ENCODE results near the gene BCL2L13. TPM values are rescaled to one million over a fixed set of nuclear protein-coding genes. Genes with fewer than 3 reads are reported as not detected.

The BCL2L13 gene
- 10 to 100 TPM; 18.1 to 21.0 TPM for polyA plus RNA-seq

DNA sequence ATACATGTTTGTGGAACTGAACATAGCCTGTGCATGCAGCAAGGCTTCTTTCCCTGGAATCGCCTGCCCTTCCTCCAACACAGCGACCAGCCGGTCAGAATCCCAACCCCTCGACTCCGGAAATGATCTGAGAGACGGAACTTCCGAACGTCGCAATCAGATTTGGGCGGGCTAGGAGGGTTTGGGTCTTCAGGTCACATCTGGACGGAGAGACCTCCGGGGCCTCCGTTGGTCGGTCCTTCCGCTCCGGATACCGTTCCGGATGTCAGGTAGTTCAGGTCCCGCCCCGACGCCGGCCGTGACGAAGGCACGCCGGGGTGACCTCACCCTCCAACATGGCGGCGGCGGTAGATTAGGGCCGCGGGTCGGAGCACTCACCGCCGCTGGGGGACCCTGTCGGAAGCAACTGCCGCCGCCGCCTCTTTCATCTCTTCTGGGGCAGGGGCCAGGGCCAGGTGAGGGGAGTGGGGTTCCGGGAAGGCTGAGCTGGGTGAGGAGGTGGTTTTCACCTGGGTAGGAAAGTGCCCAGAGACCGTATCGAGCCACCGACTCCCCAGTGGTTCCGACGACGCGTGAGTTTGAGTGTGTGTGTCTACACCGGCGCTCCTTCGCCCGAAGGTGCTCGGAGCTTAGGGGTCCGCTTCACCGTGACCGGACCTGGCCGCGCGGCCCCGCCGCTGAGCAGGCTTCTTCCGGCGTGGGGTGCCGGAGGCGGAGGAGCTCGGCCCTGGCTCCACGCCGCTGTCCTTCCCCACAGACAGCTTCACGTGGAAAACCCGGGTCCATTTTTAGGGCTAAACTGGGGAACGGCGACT, at the start of gene BCL2L13:
Gene BCL2L13 (plus strand): TSS at position 326 of the 815 bp plus-strand sequence. CDS start 16,955 bp downstream, outside the sequence.
- no peaks in the 10 kb centered on the region for H3K9me3 ChIP-seq (ENCODE audit: control insufficient read depth in 2 of 2, insufficient read depth in 1 of 2, low read depth in 1 of 2, low read length in 1 of 2)
- peak within 1 kb of the TSS; percentile 72 to 85 for H3K4me3 ChIP-seq (ENCODE audit: low read depth in 1 of 2, low read length in 2 of 2)
- H3K36me3 ChIP-seq (ENCODE audit: control insufficient read depth in 2 of 2, insufficient read depth in 2 of 2, low read length in 1 of 2), result no peaks in the 10 kb centered on the region
- 0% methylated on average over 70 of the region's 70 CpGs for WGBS, 2 donors
- H3K4me1 ChIP-seq (ENCODE audit: control insufficient read depth in 2 of 2, insufficient read depth in 2 of 2, low read length in 1 of 2), result no peaks in the 10 kb centered on the region
- no peaks in the 10 kb centered on the region for H3K27me3 ChIP-seq (ENCODE audit: control insufficient read depth in 1 of 2, insufficient read depth in 2 of 2, low read length in 2 of 2)
- H3K27ac ChIP-seq (ENCODE audit: low read depth in 2 of 2, low read length in 1 of 2), result peak within 1 kb of the TSS; percentile 99

GRCh38 chr22:17589810-17590375, 48.7 kb upstream of the BCL2L13 start:
- Histone ChIP-seq H3K27me3 (ENCODE audit: control insufficient read depth in 1 of 2, insufficient read depth in 2 of 2, low read length in 2 of 2) (no peaks in the 10 kb centered on the region), H3K4me1 (ENCODE audit: control insufficient read depth in 2 of 2, insufficient read depth in 2 of 2, low read length in 1 of 2) (no peaks in the 10 kb centered on the region), H3K36me3 (ENCODE audit: control insufficient read depth in 2 of 2, insufficient read depth in 2 of 2, low read length in 1 of 2) (peaks cover 3 to 19% of the 10 kb centered on the region in 2 donors), H3K27ac (ENCODE audit: low read depth in 2 of 2, low read length in 1 of 2) (no peak overlapping the region), H3K9me3 (ENCODE audit: control insufficient read depth in 2 of 2, insufficient read depth in 1 of 2, low read depth in 1 of 2, low read length in 1 of 2) (no peaks in the 10 kb centered on the region), H3K4me3 (ENCODE audit: low read depth in 1 of 2, low read length in 2 of 2) (no peak overlapping the region)
- WGBS, 2 donors, result 90 to 94% methylated on average over 10 of the region's 10 CpGs

GRCh38 chr22:17590586-17590985, 48.0 kb upstream of the BCL2L13 start:
- Histone ChIP-seq H3K4me3 (ENCODE audit: low read depth in 1 of 2, low read length in 2 of 2) (no peak overlapping the region), H3K36me3 (ENCODE audit: control insufficient read depth in 2 of 2, insufficient read depth in 2 of 2, low read length in 1 of 2) (peaks cover 3 to 19% of the 10 kb centered on the region in 2 donors), H3K27me3 (ENCODE audit: control insufficient read depth in 1 of 2, insufficient read depth in 2 of 2, low read length in 2 of 2) (no peaks in the 10 kb centered on the region), H3K27ac (ENCODE audit: low read depth in 2 of 2, low read length in 1 of 2) (no peak overlapping the region), H3K9me3 (ENCODE audit: control insufficient read depth in 2 of 2, insufficient read depth in 1 of 2, low read depth in 1 of 2, low read length in 1 of 2) (no peaks in the 10 kb centered on the region), H3K4me1 (ENCODE audit: control insufficient read depth in 2 of 2, insufficient read depth in 2 of 2, low read length in 1 of 2) (no peaks in the 10 kb centered on the region)
- 85% methylated on average over 5 of the region's 5 CpGs for WGBS, 2 donors

DNA sequence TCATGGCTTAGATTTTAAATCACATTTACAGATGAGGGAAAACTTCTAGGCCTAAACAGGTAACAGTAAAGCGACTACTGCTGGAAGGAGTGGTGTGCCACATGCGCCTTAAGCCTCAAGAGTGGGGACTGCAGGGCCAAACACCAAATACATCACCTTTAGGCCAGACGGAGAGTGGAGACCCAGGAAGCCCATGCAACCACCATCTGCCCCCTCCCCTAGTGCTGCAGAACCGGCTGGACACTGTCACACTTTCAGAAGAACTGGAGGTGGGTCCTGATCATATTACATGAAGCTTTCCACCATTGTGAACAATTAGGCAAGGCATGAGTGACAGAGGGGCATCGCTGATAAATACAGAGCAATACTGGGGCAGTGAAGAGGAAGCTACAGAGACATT, 46.4 kb upstream of the BCL2L13 start:
- no peak overlapping the region for H3K4me3 ChIP-seq (ENCODE audit: low read depth in 1 of 2, low read length in 2 of 2)
- H3K27me3 ChIP-seq (ENCODE audit: control insufficient read depth in 1 of 2, insufficient read depth in 2 of 2, low read length in 2 of 2), result no peaks in the 10 kb centered on the region
- 85 to 87% methylated on average over 5 of the region's 5 CpGs for WGBS, 2 donors
- peaks cover 3 to 23% of the 10 kb centered on the region in 2 donors for H3K36me3 ChIP-seq (ENCODE audit: control insufficient read depth in 2 of 2, insufficient read depth in 2 of 2, low read length in 1 of 2)
- no peaks in the 10 kb centered on the region for H3K9me3 ChIP-seq (ENCODE audit: control insufficient read depth in 2 of 2, insufficient read depth in 1 of 2, low read depth in 1 of 2, low read length in 1 of 2)
- H3K27ac ChIP-seq (ENCODE audit: low read depth in 2 of 2, low read length in 1 of 2), result no peak overlapping the region
- no peaks in the 10 kb centered on the region for H3K4me1 ChIP-seq (ENCODE audit: control insufficient read depth in 2 of 2, insufficient read depth in 2 of 2, low read length in 1 of 2)

DNA sequence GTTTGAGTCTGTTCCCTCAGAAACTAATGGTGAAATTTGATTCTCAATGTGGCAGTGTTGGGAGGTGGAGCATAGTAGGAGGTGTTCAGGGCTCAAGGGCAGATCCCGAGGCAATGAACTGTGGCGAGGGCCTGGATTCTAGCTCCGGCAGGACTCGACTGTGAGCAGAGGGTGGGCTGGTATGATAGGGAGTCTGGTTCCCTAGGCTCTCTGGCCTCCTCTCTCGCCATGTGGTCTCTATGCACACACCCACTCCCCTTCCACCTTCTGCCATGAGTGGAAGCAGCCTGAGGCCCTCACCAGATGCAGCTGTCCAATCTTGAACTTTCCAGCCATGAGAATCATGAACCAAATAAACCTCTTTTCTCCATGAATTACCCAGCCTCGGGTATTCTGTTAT, 42.3 kb upstream of the BCL2L13 start:
- Histone ChIP-seq H3K4me3 (ENCODE audit: low read depth in 1 of 2, low read length in 2 of 2) (no peak overlapping the region), H3K27ac (ENCODE audit: low read depth in 2 of 2, low read length in 1 of 2) (no peak overlapping the region), H3K4me1 (ENCODE audit: control insufficient read depth in 2 of 2, insufficient read depth in 2 of 2, low read length in 1 of 2) (no peaks in the 10 kb centered on the region), H3K36me3 (ENCODE audit: control insufficient read depth in 2 of 2, insufficient read depth in 2 of 2, low read length in 1 of 2) (peaks cover 8 to 35% of the 10 kb centered on the region in 2 donors), H3K9me3 (ENCODE audit: control insufficient read depth in 2 of 2, insufficient read depth in 1 of 2, low read depth in 1 of 2, low read length in 1 of 2) (no peaks in the 10 kb centered on the region), H3K27me3 (ENCODE audit: control insufficient read depth in 1 of 2, insufficient read depth in 2 of 2, low read length in 2 of 2) (no peaks in the 10 kb centered on the region)
- WGBS, 2 donors, result 97 to 100% methylated on average over 6 of the region's 6 CpGs

- Histone ChIP-seq H3K27ac (ENCODE audit: low read depth in 2 of 2, low read length in 1 of 2) (no peak overlapping the region), H3K4me1 (ENCODE audit: control insufficient read depth in 2 of 2, insufficient read depth in 2 of 2, low read length in 1 of 2) (no peaks in the 10 kb centered on the region), H3K4me3 (ENCODE audit: low read depth in 1 of 2, low read length in 2 of 2) (no peak overlapping the region), H3K27me3 (ENCODE audit: control insufficient read depth in 1 of 2, insufficient read depth in 2 of 2, low read length in 2 of 2) (no peaks in the 10 kb centered on the region), H3K9me3 (ENCODE audit: control insufficient read depth in 2 of 2, insufficient read depth in 1 of 2, low read depth in 1 of 2, low read length in 1 of 2) (no peaks in the 10 kb centered on the region), H3K36me3 (ENCODE audit: control insufficient read depth in 2 of 2, insufficient read depth in 2 of 2, low read length in 1 of 2) (peaks cover 5 to 33% of the 10 kb centered on the region in 2 donors)
- WGBS, 2 donors, result 95 to 96% methylated on average over 2 of the region's 2 CpGs
These were observed 41.3 kb upstream of the BCL2L13 start for GRCh38 chr22:17597217-17597616.

- Histone ChIP-seq H3K27ac (ENCODE audit: low read depth in 2 of 2, low read length in 1 of 2) (no peak overlapping the region), H3K4me3 (ENCODE audit: low read depth in 1 of 2, low read length in 2 of 2) (no peak overlapping the region), H3K36me3 (ENCODE audit: control insufficient read depth in 2 of 2, insufficient read depth in 2 of 2, low read length in 1 of 2) (peaks cover 5 to 25% of the 10 kb centered on the region in 2 donors), H3K9me3 (ENCODE audit: control insufficient read depth in 2 of 2, insufficient read depth in 1 of 2, low read depth in 1 of 2, low read length in 1 of 2) (no peaks in the 10 kb centered on the region), H3K4me1 (ENCODE audit: control insufficient read depth in 2 of 2, insufficient read depth in 2 of 2, low read length in 1 of 2) (no peaks in the 10 kb centered on the region), H3K27me3 (ENCODE audit: control insufficient read depth in 1 of 2, insufficient read depth in 2 of 2, low read length in 2 of 2) (no peaks in the 10 kb centered on the region)
- WGBS, 2 donors, result 97 to 98% methylated on average over 4 of the region's 4 CpGs
These were observed 40.2 kb upstream of the BCL2L13 start for GRCh38 chr22:17598318-17598717.

- H3K4me3 ChIP-seq (ENCODE audit: low read depth in 1 of 2, low read length in 2 of 2), result no peak overlapping the region
- no peaks in the 10 kb centered on the region for H3K9me3 ChIP-seq (ENCODE audit: control insufficient read depth in 2 of 2, insufficient read depth in 1 of 2, low read depth in 1 of 2, low read length in 1 of 2)
- H3K27ac ChIP-seq (ENCODE audit: low read depth in 2 of 2, low read length in 1 of 2), result no peak overlapping the region
- WGBS, 2 donors, result 76 to 82% methylated on average over 3 of the region's 3 CpGs
- no peaks in the 10 kb centered on the region for H3K27me3 ChIP-seq (ENCODE audit: control insufficient read depth in 1 of 2, insufficient read depth in 2 of 2, low read length in 2 of 2)
- peaks cover 5 to 24% of the 10 kb centered on the region in 2 donors for H3K36me3 ChIP-seq (ENCODE audit: control insufficient read depth in 2 of 2, insufficient read depth in 2 of 2, low read length in 1 of 2)
- no peaks in the 10 kb centered on the region for H3K4me1 ChIP-seq (ENCODE audit: control insufficient read depth in 2 of 2, insufficient read depth in 2 of 2, low read length in 1 of 2)
These were observed 37.5 kb upstream of the BCL2L13 start for GRCh38 chr22:17601031-17601430.

- Histone ChIP-seq H3K36me3 (ENCODE audit: control insufficient read depth in 2 of 2, insufficient read depth in 2 of 2, low read length in 1 of 2) (peaks cover 7 to 13% of the 10 kb centered on the region in 2 donors), H3K9me3 (ENCODE audit: control insufficient read depth in 2 of 2, insufficient read depth in 1 of 2, low read depth in 1 of 2, low read length in 1 of 2) (no peaks in the 10 kb centered on the region), H3K27me3 (ENCODE audit: control insufficient read depth in 1 of 2, insufficient read depth in 2 of 2, low read length in 2 of 2) (no peaks in the 10 kb centered on the region), H3K27ac (ENCODE audit: low read depth in 2 of 2, low read length in 1 of 2) (no peak overlapping the region), H3K4me1 (ENCODE audit: control insufficient read depth in 2 of 2, insufficient read depth in 2 of 2, low read length in 1 of 2) (no peaks in the 10 kb centered on the region), H3K4me3 (ENCODE audit: low read depth in 1 of 2, low read length in 2 of 2) (no peak overlapping the region)
- 88 to 90% methylated on average over 4 of the region's 4 CpGs for WGBS, 2 donors
These were observed 34.9 kb upstream of the BCL2L13 start for GRCh38 chr22:17603668-17604067.
